ENCODE measurements around the gene ISL1. TPM values are rescaled to one million over a fixed set of nuclear protein-coding genes. Genes with fewer than 3 reads are reported as not detected.

The ISL1 gene
- polyA plus RNA-seq (2013, experiment 1 of 2) = not detected
- polyA plus RNA-seq (2013, experiment 2 of 2) = not detected

DNA sequence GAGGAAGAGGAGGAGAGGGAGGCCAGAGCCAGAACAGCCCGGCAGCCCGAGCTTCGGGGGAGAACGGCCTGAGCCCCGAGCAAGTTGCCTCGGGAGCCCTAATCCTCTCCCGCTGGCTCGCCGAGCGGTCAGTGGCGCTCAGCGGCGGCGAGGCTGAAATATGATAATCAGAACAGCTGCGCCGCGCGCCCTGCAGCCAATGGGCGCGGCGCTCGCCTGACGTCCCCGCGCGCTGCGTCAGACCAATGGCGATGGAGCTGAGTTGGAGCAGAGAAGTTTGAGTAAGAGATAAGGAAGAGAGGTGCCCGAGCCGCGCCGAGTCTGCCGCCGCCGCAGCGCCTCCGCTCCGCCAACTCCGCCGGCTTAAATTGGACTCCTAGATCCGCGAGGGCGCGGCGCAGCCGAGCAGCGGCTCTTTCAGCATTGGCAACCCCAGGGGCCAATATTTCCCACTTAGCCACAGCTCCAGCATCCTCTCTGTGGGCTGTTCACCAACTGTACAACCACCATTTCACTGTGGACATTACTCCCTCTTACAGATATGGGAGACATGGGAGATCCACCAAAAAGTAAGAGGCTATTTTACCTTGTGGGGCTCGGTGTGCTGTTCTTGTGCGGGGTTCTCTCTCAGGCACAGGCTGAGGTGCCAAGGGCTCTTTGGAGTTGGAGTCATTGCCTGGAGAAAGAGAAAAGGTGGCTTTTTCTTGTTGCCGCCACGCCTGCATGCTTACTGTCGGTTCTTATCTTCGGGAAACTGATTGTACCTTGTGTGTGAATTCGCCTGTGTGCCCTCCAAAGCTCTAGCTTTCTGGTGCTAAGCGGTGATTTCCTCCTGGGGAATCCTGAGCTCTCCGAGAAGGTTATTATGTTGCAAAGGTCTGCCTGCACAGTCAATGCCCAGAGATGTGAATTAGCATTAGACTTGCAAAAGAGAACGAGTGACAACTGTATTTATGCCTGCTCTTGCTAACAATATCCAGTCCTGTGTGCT lies at the start of gene ISL1:
Gene ISL1, plus strand, starts transcription at position 318 of the 991 bp plus-strand sequence. Its CDS starts 224 bp downstream, at position 542.
- Histone ChIP-seq H3K4me2 (ENCODE audit: insufficient read depth, low read length, poor library complexity, severe bottlenecking) (peak within 1 kb of the TSS; percentile 99), H3K4me1 (ENCODE audit: control insufficient read depth in 2 of 2, insufficient read depth in 1 of 2, low read depth in 1 of 2, low read length in 2 of 2) (peaks cover 3 to 13% of the 10 kb centered on the region in 2 donors), H3K18ac (ENCODE audit: low read length) (peak within 1 kb of the TSS; percentile 89), H3K27ac (replicated peaks; ENCODE audit: low read length) (no peak within 1 kb of the TSS), H3K79me1 (ENCODE audit: low read depth, low read length) (no peaks in the 10 kb centered on the region), H2BK120ac (ENCODE audit: low read depth, low read length) (no peak within 1 kb of the TSS), H2AFZ (ENCODE audit: low read length) (peak within 1 kb of the TSS; percentile 99), H3K14ac (ENCODE audit: low read length) (no peak within 1 kb of the TSS), H3K27me3 (ENCODE audit: control insufficient read depth in 3 of 3, insufficient read depth in 3 of 3, low read depth in 1 of 3, low read length in 3 of 3) (peaks cover 21 to 98% (median 79%) of the 10 kb centered on the region in 3 experiments), H3K4me3 (ENCODE audit: low read length in 2 of 2) (peak within 1 kb of the TSS; percentile 60 to 85), H4K8ac (ENCODE audit: low read depth, low read length) (peak within 1 kb of the TSS; percentile 76), H2AK5ac (ENCODE audit: low read depth, low read length) (no peak within 1 kb of the TSS), H2BK15ac (ENCODE audit: low read length) (peak within 1 kb of the TSS; percentile 11), H2BK5ac (ENCODE audit: low read length) (no peak within 1 kb of the TSS), H3K36me3 (replicated peaks in 1 of 2; ENCODE audit: control insufficient read depth in 2 of 2, insufficient read depth in 2 of 2, low read length in 2 of 2) (no peaks in the 10 kb centered on the region), H3K9me3 (replicated peaks in 1 of 2; ENCODE audit: control insufficient read depth in 2 of 2, insufficient read depth in 1 of 2, low read depth in 1 of 2, low read length in 2 of 2) (peaks cover 0 to 4% of the 10 kb centered on the region in 2 donors), H2BK12ac (ENCODE audit: low read length) (no peak within 1 kb of the TSS), H3K4ac (ENCODE audit: low read length) (no peak within 1 kb of the TSS), H3K9ac (ENCODE audit: low read depth, low read length, poor library complexity) (peak within 1 kb of the TSS; percentile 75), H4K91ac (ENCODE audit: low read depth, low read length, poor library complexity) (no peak within 1 kb of the TSS), H3K23ac (ENCODE audit: low read depth, low read length, poor library complexity) (peak within 1 kb of the TSS; percentile 27)
- DNase-seq (ENCODE audit: low spot score) = peak; percentile 91
- no CpG with 5 or more reads among the region's 57 CpGs for WGBS, 2 donors (ENCODE audit: extremely low coverage in 2 of 2, insufficient read length in 2 of 2, insufficient replicate concordance in 1 of 2)

- H3K4me3 ChIP-seq (ENCODE audit: low read length in 2 of 2) = no peak overlapping the region
- H3K79me1 ChIP-seq (ENCODE audit: low read depth, low read length) = no peaks in the 10 kb centered on the region
- no peak overlapping the region for H2BK12ac ChIP-seq (ENCODE audit: low read length)
- no peak for DNase-seq (ENCODE audit: low spot score)
- H2BK15ac ChIP-seq (ENCODE audit: low read length) = no peak overlapping the region
- no peak overlapping the region for H2AK5ac ChIP-seq (ENCODE audit: low read depth, low read length)
- no peak overlapping the region for H2BK120ac ChIP-seq (ENCODE audit: low read depth, low read length)
- no peak overlapping the region for H4K8ac ChIP-seq (ENCODE audit: low read depth, low read length)
- no peak overlapping the region for H3K4me2 ChIP-seq (ENCODE audit: insufficient read depth, low read length, poor library complexity, severe bottlenecking)
- no peak overlapping the region for H3K4ac ChIP-seq (ENCODE audit: low read length)
- no peaks in the 10 kb centered on the region for H3K36me3 ChIP-seq (replicated peaks in 1 of 2; ENCODE audit: control insufficient read depth in 2 of 2, insufficient read depth in 2 of 2, low read length in 2 of 2)
- H4K91ac ChIP-seq (ENCODE audit: low read depth, low read length, poor library complexity) = no peak overlapping the region
- H2AFZ ChIP-seq (ENCODE audit: low read length) = no peak overlapping the region
- no peaks in the 10 kb centered on the region for H3K4me1 ChIP-seq (ENCODE audit: control insufficient read depth in 2 of 2, insufficient read depth in 1 of 2, low read depth in 1 of 2, low read length in 2 of 2)
- no peak overlapping the region for H3K9ac ChIP-seq (ENCODE audit: low read depth, low read length, poor library complexity)
- no peak overlapping the region for H3K23ac ChIP-seq (ENCODE audit: low read depth, low read length, poor library complexity)
- no peak overlapping the region for H3K27ac ChIP-seq (replicated peaks; ENCODE audit: low read length)
- H3K9me3 ChIP-seq (replicated peaks in 1 of 2; ENCODE audit: control insufficient read depth in 2 of 2, insufficient read depth in 1 of 2, low read depth in 1 of 2, low read length in 2 of 2) = no peaks in the 10 kb centered on the region
- H3K27me3 ChIP-seq (ENCODE audit: control insufficient read depth in 3 of 3, insufficient read depth in 3 of 3, low read depth in 1 of 3, low read length in 3 of 3) = no peaks in the 10 kb centered on the region
- H3K14ac ChIP-seq (ENCODE audit: low read length) = no peak overlapping the region
- no peak overlapping the region for H3K18ac ChIP-seq (ENCODE audit: low read length)
- no peak overlapping the region for H2BK5ac ChIP-seq (ENCODE audit: low read length)
- no CpG with 5 or more reads among the region's 2 CpGs for WGBS, 2 donors (ENCODE audit: extremely low coverage in 2 of 2, insufficient read length in 2 of 2, insufficient replicate concordance in 1 of 2)
Measured at GRCh38 chr5:51336878-51337277, 46.4 kb upstream of the ISL1 start.

GRCh38 chr5:51345106-51345505 lies 38.1 kb upstream of the ISL1 start:
- WGBS, 2 donors (ENCODE audit: extremely low coverage in 2 of 2, insufficient read length in 2 of 2, insufficient replicate concordance in 1 of 2) = no CpG with 5 or more reads among the region's 2 CpGs

GRCh38 chr5:51347157-51347556 lies 36.1 kb upstream of the ISL1 start:
- Histone ChIP-seq H2BK12ac (ENCODE audit: low read length) (no peak overlapping the region), H3K27me3 (ENCODE audit: control insufficient read depth in 3 of 3, insufficient read depth in 3 of 3, low read depth in 1 of 3, low read length in 3 of 3) (no peaks in the 10 kb centered on the region), H2AK5ac (ENCODE audit: low read depth, low read length) (no peak overlapping the region), H4K91ac (ENCODE audit: low read depth, low read length, poor library complexity) (no peak overlapping the region), H3K14ac (ENCODE audit: low read length) (no peak overlapping the region), H2BK120ac (ENCODE audit: low read depth, low read length) (no peak overlapping the region), H3K4ac (ENCODE audit: low read length) (no peak overlapping the region), H2AFZ (ENCODE audit: low read length) (no peak overlapping the region), H2BK15ac (ENCODE audit: low read length) (no peak overlapping the region), H2BK5ac (ENCODE audit: low read length) (no peak overlapping the region), H3K36me3 (replicated peaks in 1 of 2; ENCODE audit: control insufficient read depth in 2 of 2, insufficient read depth in 2 of 2, low read length in 2 of 2) (no peaks in the 10 kb centered on the region), H3K18ac (ENCODE audit: low read length) (no peak overlapping the region), H3K23ac (ENCODE audit: low read depth, low read length, poor library complexity) (no peak overlapping the region), H3K27ac (replicated peaks; ENCODE audit: low read length) (no peak overlapping the region), H3K4me3 (ENCODE audit: low read length in 2 of 2) (no peak overlapping the region), H4K8ac (ENCODE audit: low read depth, low read length) (no peak overlapping the region), H3K9ac (ENCODE audit: low read depth, low read length, poor library complexity) (no peak overlapping the region), H3K4me2 (ENCODE audit: insufficient read depth, low read length, poor library complexity, severe bottlenecking) (no peak overlapping the region), H3K4me1 (ENCODE audit: control insufficient read depth in 2 of 2, insufficient read depth in 1 of 2, low read depth in 1 of 2, low read length in 2 of 2) (no peaks in the 10 kb centered on the region), H3K9me3 (replicated peaks in 1 of 2; ENCODE audit: control insufficient read depth in 2 of 2, insufficient read depth in 1 of 2, low read depth in 1 of 2, low read length in 2 of 2) (peaks cover 0 to 2% of the 10 kb centered on the region in 2 donors), H3K79me1 (ENCODE audit: low read depth, low read length) (no peaks in the 10 kb centered on the region)
- no peak for DNase-seq (ENCODE audit: low spot score)
- no CpG with 5 or more reads among the region's 1 CpG for WGBS, 2 donors (ENCODE audit: extremely low coverage in 2 of 2, insufficient read length in 2 of 2, insufficient replicate concordance in 1 of 2)

More at GRCh38 chr5:51345106-51345505, 38.1 kb upstream of the ISL1 start:
- no peak overlapping the region for H3K9ac ChIP-seq (ENCODE audit: low read depth, low read length, poor library complexity)
- H3K4ac ChIP-seq (ENCODE audit: low read length) = no peak overlapping the region
- peaks cover 0 to 2% of the 10 kb centered on the region in 2 donors for H3K9me3 ChIP-seq (replicated peaks in 1 of 2; ENCODE audit: control insufficient read depth in 2 of 2, insufficient read depth in 1 of 2, low read depth in 1 of 2, low read length in 2 of 2)
- H4K91ac ChIP-seq (ENCODE audit: low read depth, low read length, poor library complexity) = no peak overlapping the region
- H3K27ac ChIP-seq (replicated peaks; ENCODE audit: low read length) = no peak overlapping the region
- no peak overlapping the region for H3K18ac ChIP-seq (ENCODE audit: low read length)
- H3K36me3 ChIP-seq (replicated peaks in 1 of 2; ENCODE audit: control insufficient read depth in 2 of 2, insufficient read depth in 2 of 2, low read length in 2 of 2) = no peaks in the 10 kb centered on the region
- no peak overlapping the region for H3K23ac ChIP-seq (ENCODE audit: low read depth, low read length, poor library complexity)
- no peak overlapping the region for H2AK5ac ChIP-seq (ENCODE audit: low read depth, low read length)
- no peak overlapping the region for H2AFZ ChIP-seq (ENCODE audit: low read length)
- H3K4me1 ChIP-seq (ENCODE audit: control insufficient read depth in 2 of 2, insufficient read depth in 1 of 2, low read depth in 1 of 2, low read length in 2 of 2) = no peaks in the 10 kb centered on the region
- no peak overlapping the region for H2BK15ac ChIP-seq (ENCODE audit: low read length)
- H2BK120ac ChIP-seq (ENCODE audit: low read depth, low read length) = no peak overlapping the region
- H4K8ac ChIP-seq (ENCODE audit: low read depth, low read length) = no peak overlapping the region
- H2BK5ac ChIP-seq (ENCODE audit: low read length) = no peak overlapping the region
- H3K27me3 ChIP-seq (ENCODE audit: control insufficient read depth in 3 of 3, insufficient read depth in 3 of 3, low read depth in 1 of 3, low read length in 3 of 3) = no peaks in the 10 kb centered on the region
- no peak overlapping the region for H3K14ac ChIP-seq (ENCODE audit: low read length)
- H2BK12ac ChIP-seq (ENCODE audit: low read length) = no peak overlapping the region
- H3K4me3 ChIP-seq (ENCODE audit: low read length in 2 of 2) = no peak overlapping the region
- H3K79me1 ChIP-seq (ENCODE audit: low read depth, low read length) = no peaks in the 10 kb centered on the region
- H3K4me2 ChIP-seq (ENCODE audit: insufficient read depth, low read length, poor library complexity, severe bottlenecking) = no peak overlapping the region
- DNase-seq (ENCODE audit: low spot score) = no peak
